HepG2 (cell line): Measurements from ENCODE around the gene SIX5. TPM values are rescaled to one million over a fixed set of nuclear protein-coding genes. Genes with fewer than 3 reads are reported as not detected.

Source experiments
- HNRNPLL ChIP-seq: fragments of 200-400 bp; formaldehyde crosslinking; IDR thresholded peaks from 2 replicates; pipeline ENCODE4 v1.6.1; 2017; ENCODE audit warnings: mild to moderate bottlenecking, low read depth, low read length; ENCODE audit not compliant: poor library complexity, severe bottlenecking
- MEF2D ChIP-seq: sonication (generic); formaldehyde crosslinking; IDR thresholded peaks from 2 replicates; pipeline ENCODE4 v1.5.1; 2020; ENCODE audit warnings: mild to moderate bottlenecking, missing genetic modification reagents
- NCOA2 ChIP-seq: sonication (generic); formaldehyde crosslinking; IDR thresholded peaks from 2 replicates; pipeline ENCODE4 v1.8.0; 2022; ENCODE audit warnings: inconsistent platforms
- REL ChIP-seq: sonication (generic); formaldehyde crosslinking; conservative IDR thresholded peaks from 2 replicates; pipeline ENCODE4 v1.8.0; 2022; ENCODE audit warnings: mild to moderate bottlenecking, missing genetic modification reagents, moderate library complexity
- SALL1 ChIP-seq: sonication (generic); formaldehyde crosslinking; IDR thresholded peaks from 2 replicates; pipeline ENCODE4 v1.8.0; 2022; ENCODE audit warnings: mild to moderate bottlenecking, missing genetic modification reagents
- SMAD3 ChIP-seq: sonication (generic); formaldehyde crosslinking; IDR thresholded peaks from 2 replicates; pipeline ENCODE4 v1.4.0; 2020; ENCODE audit warnings: missing genetic modification reagents
- ZBTB20 ChIP-seq: sonication (generic); formaldehyde crosslinking; IDR thresholded peaks from 2 replicates; pipeline ENCODE4 v1.8.1; 2023; ENCODE audit warnings: missing genetic modification reagents, low read depth, mild to moderate bottlenecking, borderline replicate concordance
- ZFAT ChIP-seq: sonication (generic); formaldehyde crosslinking; conservative IDR thresholded peaks from 2 replicates; pipeline ENCODE4 v1.8.1; 2023; ENCODE audit warnings: missing genetic modification reagents, inconsistent platforms
- ZNF207 ChIP-seq: fragments of 450-650 bp; IDR thresholded peaks from 2 replicates; pipeline ENCODE4 v1.6.1; 2016; ENCODE audit warnings: antibody characterized with exemption, borderline replicate concordance
- ZNF224 ChIP-seq: sonication (generic); formaldehyde crosslinking; IDR thresholded peaks from 2 replicates; pipeline ENCODE4 v1.5.0; 2020; ENCODE audit warnings: mild to moderate bottlenecking, missing genetic modification reagents
- ZNF33B ChIP-seq: sonication (generic); formaldehyde crosslinking; IDR thresholded peaks from 2 replicates; pipeline ENCODE4 v1.5.1; 2020; ENCODE audit warnings: mild to moderate bottlenecking, missing genetic modification reagents
- ZNF431 ChIP-seq: sonication (generic); formaldehyde crosslinking; IDR thresholded peaks from 2 replicates; pipeline ENCODE4 v1.9.0; 2022; ENCODE audit warnings: missing genetic modification reagents, low read depth, mild to moderate bottlenecking, borderline replicate concordance
- ZNF589 ChIP-seq: sonication (generic); formaldehyde crosslinking; conservative IDR thresholded peaks from 2 replicates; pipeline ENCODE4 v1.8.0; 2022; ENCODE audit warnings: mild to moderate bottlenecking, moderate library complexity, missing genetic modification reagents
- ZNF777 ChIP-seq: sonication (generic); formaldehyde crosslinking; IDR thresholded peaks from 2 replicates; pipeline ENCODE4 v1.4.0; 2020; ENCODE audit warnings: missing genetic modification reagents
- ZNF780A ChIP-seq: sonication (generic); formaldehyde crosslinking; IDR thresholded peaks from 2 replicates; pipeline ENCODE4 v1.8.0; 2022; ENCODE audit warnings: mild to moderate bottlenecking, missing genetic modification reagents, moderate library complexity
- polyA plus RNA-seq, 8 experiments: library from polyadenylated mRNA; depleted of rRNA in 3 of 8; stranded (reverse) in 7 of 8; unstranded in 1 of 8; fragments of >200 nt; fragmentation: Illumina TruSeq in 4 of 8; extraction: Trizol in 4 of 8; gene quantifications; 2 replicates each; pipeline versions ENCODE4 v1.2.1 to v1.2.3, GENCODE V29; 2011 to 2016; ENCODE audit warnings: low read depth in 4 of 8, missing spikeins in 1 of 8, mixed read lengths in 1 of 8; ENCODE audit not compliant: insufficient read depth in 1 of 8
- total RNA-seq, 5 experiments: library from RNA; depleted of rRNA; stranded (reverse); fragments of >200 nt; fragmentation: Illumina TruSeq; extraction: Trizol; gene quantifications; 2 replicates each; pipeline ENCODE4 v1.2.3, GENCODE V29; 2016; ENCODE audit warnings: low read depth in 1 of 5
- TF ChIP-seq, protein P1 (sequence below): sonication (generic); formaldehyde crosslinking; IDR thresholded peaks from 2 replicates; pipeline ENCODE4 v1.5.1; 2020; ENCODE audit warnings: missing genetic modification reagents, mild to moderate bottlenecking, borderline replicate concordance
- TF ChIP-seq, protein P2 (sequence below): sonication (generic); formaldehyde crosslinking; IDR thresholded peaks from 2 replicates; pipeline ENCODE4 v1.4.0; 2020; ENCODE audit warnings: missing genetic modification reagents, borderline replicate concordance
- TF ChIP-seq, protein P3 (sequence below), 2 experiments: sonication (generic) in 1 of 2; formaldehyde crosslinking in 1 of 2; IDR thresholded peaks; 2 replicates each; pipeline versions ENCODE4 v1.4.0 to v1.6.1; 2018 to 2020; ENCODE audit warnings: missing genetic modification reagents in 2 of 2, borderline replicate concordance in 1 of 2, low read depth in 1 of 2, mild to moderate bottlenecking in 1 of 2, missing biosample characterization in 1 of 2

Gene SIX5
- total and polyA plus RNA-seq, 2 of the 13 experiments (the other 11 are each of a cell fraction or from before 2014, with no cell fraction given) = 7.7 to 10.5 TPM

DNA sequence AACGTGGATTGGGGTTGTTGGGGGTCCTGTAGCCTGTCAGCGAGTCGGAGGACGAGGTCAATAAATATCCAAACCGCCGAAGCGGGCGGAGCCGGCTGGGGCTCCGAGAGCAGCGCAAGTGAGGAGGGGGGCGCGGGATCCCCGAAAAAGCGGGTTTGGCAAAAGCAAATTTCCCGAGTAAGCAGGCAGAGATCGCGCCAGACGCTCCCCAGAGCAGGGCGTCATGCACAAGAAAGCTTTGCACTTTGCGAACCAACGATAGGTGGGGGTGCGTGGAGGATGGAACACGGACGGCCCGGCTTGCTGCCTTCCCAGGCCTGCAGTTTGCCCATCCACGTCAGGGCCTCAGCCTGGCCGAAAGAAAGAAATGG, 754 bp upstream of the SIX5 start (continued):
- no peak for TF ChIP-seq ZNF33B (CRISPR knock-in tag)
- no peak for TF ChIP-seq ZNF777 (CRISPR knock-in tag)
- TF ChIP-seq ZNF589 (CRISPR knock-in tag) = 0 out of 2 replicates have a peak, but pooled peaks have one; percentile 6
- TF ChIP-seq, protein P1, sequence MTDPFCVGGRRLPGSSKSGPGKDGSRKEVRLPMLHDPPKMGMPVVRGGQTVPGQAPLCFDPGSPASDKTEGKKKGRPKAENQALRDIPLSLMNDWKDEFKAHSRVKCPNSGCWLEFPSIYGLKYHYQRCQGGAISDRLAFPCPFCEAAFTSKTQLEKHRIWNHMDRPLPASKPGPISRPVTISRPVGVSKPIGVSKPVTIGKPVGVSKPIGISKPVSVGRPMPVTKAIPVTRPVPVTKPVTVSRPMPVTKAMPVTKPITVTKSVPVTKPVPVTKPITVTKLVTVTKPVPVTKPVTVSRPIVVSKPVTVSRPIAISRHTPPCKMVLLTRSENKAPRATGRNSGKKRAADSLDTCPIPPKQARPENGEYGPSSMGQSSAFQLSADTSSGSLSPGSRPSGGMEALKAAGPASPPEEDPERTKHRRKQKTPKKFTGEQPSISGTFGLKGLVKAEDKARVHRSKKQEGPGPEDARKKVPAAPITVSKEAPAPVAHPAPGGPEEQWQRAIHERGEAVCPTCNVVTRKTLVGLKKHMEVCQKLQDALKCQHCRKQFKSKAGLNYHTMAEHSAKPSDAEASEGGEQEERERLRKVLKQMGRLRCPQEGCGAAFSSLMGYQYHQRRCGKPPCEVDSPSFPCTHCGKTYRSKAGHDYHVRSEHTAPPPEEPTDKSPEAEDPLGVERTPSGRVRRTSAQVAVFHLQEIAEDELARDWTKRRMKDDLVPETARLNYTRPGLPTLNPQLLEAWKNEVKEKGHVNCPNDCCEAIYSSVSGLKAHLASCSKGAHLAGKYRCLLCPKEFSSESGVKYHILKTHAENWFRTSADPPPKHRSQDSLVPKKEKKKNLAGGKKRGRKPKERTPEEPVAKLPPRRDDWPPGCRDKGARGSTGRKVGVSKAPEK (CRISPR knock-in tag) = 0 out of 2 replicates have a peak, but pooled peaks have one; percentile 53
- TF ChIP-seq SMAD3 (CRISPR knock-in tag) = peak; percentile 18; the same call in 1 of the 2 replicates
- TF ChIP-seq REL = 0 out of 2 replicates have a peak, but pooled peaks have one; percentile 13
- peak; percentile 96 for TF ChIP-seq HNRNPLL
- no peak; the same call in 1 of the 2 replicates for TF ChIP-seq ZNF224 (CRISPR knock-in tag)
- no peak for TF ChIP-seq ZNF207
- 0 out of 2 replicates have a peak, but pooled peaks have one; percentile 14 for TF ChIP-seq ZNF431
- no peak for TF ChIP-seq NCOA2 (CRISPR knock-in tag)
- TF ChIP-seq, protein P2, sequence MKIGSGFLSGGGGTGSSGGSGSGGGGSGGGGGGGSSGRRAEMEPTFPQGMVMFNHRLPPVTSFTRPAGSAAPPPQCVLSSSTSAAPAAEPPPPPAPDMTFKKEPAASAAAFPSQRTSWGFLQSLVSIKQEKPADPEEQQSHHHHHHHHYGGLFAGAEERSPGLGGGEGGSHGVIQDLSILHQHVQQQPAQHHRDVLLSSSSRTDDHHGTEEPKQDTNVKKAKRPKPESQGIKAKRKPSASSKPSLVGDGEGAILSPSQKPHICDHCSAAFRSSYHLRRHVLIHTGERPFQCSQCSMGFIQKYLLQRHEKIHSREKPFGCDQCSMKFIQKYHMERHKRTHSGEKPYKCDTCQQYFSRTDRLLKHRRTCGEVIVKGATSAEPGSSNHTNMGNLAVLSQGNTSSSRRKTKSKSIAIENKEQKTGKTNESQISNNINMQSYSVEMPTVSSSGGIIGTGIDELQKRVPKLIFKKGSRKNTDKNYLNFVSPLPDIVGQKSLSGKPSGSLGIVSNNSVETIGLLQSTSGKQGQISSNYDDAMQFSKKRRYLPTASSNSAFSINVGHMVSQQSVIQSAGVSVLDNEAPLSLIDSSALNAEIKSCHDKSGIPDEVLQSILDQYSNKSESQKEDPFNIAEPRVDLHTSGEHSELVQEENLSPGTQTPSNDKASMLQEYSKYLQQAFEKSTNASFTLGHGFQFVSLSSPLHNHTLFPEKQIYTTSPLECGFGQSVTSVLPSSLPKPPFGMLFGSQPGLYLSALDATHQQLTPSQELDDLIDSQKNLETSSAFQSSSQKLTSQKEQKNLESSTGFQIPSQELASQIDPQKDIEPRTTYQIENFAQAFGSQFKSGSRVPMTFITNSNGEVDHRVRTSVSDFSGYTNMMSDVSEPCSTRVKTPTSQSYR = no peak
- no peak for TF ChIP-seq ZBTB20
- TF ChIP-seq ZFAT (CRISPR knock-in tag) = no peak
- 0 out of 2 replicates have a peak, but pooled peaks have one; percentile 25 for TF ChIP-seq MEF2D
- TF ChIP-seq, protein P3, sequence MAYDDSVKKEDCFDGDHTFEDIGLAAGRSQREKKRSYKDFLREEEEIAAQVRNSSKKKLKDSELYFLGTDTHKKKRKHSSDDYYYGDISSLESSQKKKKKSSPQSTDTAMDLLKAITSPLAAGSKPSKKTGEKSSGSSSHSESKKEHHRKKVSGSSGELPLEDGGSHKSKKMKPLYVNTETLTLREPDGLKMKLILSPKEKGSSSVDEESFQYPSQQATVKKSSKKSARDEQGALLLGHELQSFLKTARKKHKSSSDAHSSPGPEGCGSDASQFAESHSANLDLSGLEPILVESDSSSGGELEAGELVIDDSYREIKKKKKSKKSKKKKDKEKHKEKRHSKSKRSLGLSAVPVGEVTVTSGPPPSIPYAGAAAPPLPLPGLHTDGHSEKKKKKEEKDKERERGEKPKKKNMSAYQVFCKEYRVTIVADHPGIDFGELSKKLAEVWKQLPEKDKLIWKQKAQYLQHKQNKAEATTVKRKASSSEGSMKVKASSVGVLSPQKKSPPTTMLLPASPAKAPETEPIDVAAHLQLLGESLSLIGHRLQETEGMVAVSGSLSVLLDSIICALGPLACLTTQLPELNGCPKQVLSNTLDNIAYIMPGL (CRISPR knock-in tag; IDR thresholded peaks at IDR 0.05; ENCODE audit: borderline replicate concordance in 1 of 2, low read depth in 1 of 2) = peak in 1 of 2 experiments; percentile 3; a peak in 1 of 4 replicates
- TF ChIP-seq SALL1 (CRISPR knock-in tag) = no peak
- TF ChIP-seq ZNF780A (CRISPR knock-in tag) = 0 out of 2 replicates have a peak, but pooled peaks have one; percentile 5
